GM18526 (cell line): ENCODE measurements around the gene IGSF23.

ENCODE experiments used
- POLR2A ChIP-seq: IDR thresholded peaks from 3 replicates; pipeline ENCODE4 v1.6.1; 2011; ENCODE audit not compliant: insufficient read length; ENCODE audit errors: extremely low read depth

Gene IGSF23

DNA sequence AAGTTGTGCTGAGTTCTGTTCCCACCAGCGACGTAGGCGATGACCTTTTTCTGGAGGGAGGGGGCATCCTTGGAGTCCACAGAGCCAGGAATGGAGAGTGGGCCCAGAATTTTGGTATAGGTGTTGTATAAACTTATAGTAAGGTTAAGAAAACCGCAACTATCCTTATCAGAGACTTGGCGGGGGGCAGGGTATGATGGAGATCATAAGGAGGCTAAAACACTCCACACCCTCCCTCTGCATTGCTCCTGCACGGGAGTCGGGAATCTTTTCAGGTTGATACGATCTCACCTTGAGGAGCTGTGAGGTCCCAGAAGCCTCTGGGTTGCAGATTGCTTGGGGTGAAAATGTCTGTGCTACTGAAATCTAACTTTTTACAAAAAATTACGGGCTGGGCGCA, 51.6 kb downstream of the IGSF23 start:
- TF ChIP-seq POLR2A, result no peak

DNA sequence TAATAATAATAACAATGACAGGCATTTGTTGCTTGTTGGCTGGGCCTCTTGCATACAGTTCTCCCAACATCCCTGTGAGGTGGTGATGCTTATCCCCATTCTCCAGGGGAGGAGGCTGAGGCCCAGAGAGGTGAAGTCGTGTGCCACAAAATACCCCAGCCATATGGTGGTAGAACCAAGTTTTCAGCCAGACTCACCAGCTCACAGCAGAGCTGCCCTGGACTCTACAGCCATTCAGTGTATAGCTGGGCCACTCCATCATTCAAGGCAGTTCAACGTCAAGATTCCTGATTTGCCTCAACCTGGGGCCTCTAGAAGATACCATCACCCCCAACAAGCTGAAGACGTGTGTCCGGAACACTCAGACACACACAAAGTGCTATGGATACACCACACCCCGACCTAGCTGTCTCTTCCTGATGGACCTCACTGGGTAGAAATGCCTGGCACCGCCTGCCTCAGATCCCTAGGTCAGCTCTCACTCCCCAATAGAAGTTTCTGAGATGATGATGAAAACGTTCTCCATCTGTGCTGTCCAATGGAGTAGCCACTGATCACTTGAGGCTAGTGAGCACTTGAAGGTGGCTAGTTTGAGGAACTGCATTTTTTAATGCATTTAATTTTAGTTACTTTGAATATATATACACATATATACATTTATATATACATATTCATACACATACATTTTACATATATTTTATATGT, 53.6 kb downstream of the IGSF23 start:
- TF ChIP-seq POLR2A, result no peak

DNA sequence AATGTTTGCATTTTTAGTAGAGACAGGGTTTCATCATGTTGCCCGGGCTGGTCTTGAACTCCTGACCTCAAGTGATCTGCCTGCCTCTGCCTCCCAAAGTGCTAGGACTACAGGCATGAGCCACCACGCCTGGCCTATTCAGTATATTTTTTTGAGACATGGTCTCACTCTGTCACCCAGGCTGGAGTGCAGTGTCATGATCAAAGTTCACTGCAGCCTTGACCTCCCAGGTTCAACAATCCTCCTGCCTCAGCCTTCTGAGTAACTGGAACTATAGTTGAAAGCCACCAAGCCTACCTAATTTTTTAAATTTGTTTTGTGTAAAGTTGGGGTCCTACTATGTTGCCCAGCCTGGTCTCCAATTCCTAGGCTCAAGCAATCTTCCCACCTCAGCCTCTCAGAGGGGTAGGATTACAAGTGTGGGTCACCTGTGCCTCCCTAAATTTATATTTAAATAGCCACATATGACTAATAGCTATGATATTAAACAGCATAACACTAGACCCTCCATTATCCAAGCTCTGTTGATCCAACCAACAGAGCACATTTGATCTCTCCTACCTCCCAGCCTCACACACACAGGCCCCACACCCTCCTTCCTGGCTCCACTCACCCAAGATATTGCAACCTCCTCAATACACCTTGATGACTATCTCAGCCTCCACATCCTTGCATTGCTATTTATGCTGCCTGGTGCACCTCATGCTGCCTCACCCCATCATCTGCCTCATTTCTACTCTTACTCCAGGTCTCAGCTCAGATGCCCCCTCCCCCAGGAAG, 55.8 kb downstream of the IGSF23 start:
- no peak for TF ChIP-seq POLR2A

DNA sequence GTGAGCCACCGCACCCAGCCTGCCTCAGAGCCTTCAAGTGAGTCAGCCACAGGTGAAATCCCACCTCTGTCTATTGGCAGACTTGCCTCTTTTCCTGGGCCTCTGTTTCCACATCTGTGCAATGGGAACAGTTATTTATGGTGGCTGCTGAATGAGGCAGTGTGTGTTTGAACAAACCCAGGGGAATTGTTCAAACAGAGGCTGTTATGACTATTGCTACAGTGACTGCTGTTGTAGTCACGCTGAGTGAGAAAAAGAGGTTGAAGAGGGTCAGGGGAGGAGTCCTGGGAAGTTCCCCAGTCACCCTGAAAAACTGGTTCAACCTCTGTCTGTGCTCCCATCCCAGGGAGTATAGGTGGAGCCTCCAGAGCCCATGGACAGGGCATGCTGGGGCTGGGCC, 58.0 kb downstream of the IGSF23 start, which contains the start of gene CEACAM19:
TSS of gene CEACAM19 (plus strand) at position 83 of the 400 bp plus-strand sequence. CDS start 450 bp downstream, outside the sequence.
- no peak for TF ChIP-seq POLR2A

DNA sequence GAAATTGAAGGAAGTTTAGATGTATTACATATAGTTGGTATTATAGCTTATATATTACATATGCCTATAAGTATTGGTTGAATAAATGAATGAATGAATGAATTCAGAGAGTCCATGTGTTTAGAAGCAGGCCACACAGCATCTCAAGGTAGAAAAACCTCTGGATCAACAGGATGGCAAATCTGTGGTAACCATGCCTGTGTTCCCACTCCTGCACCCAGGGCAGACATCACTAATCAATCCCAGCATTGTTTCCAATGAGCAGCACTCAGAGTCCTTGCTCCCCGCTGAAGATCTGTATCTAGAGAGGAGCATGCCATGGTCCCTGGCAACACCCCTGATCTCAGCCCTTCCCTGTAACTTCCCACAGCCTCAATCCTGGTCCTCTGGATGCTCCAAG, 58.9 kb downstream of the IGSF23 start:
- TF ChIP-seq POLR2A, result no peak

DNA sequence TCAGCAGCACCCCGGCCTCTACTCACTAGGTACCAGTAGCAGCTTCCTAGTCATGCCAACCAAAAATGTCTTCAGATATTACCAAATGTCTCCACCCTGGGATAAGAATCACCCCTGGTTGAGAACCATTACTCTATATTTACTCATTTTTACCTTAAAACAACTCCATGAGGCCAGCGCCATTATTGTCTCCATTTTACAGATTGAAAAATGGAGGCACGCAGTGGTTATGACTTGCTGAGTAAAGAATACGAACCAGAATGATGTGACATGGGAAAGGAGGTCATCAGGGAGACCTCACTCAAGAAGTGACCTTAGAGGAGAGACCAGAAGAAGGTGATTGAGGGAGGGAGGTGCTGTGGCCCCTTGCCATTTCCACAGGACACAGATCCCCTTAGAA, 60.1 kb downstream of the IGSF23 start:
- TF ChIP-seq POLR2A, result no peak

DNA sequence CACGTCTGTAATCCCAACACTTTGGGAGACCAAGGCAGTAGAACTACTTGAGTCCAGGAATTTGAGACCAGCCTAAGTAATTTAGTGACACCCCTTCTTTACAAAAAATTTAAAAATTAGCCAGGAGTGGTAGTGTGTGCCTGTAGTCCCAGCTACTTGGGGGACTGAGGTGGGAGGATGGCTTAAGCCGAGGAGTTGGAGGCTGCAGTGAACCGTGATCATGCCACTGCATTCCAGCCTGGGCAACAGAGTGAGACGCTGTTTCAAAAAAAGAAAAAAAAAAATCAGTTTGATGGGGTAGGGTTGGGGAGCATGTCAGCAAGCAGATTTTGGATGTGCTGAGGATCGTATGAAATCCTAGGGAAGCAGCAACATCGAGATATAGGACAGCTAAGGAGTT, 62.2 kb downstream of the IGSF23 start:
- TF ChIP-seq POLR2A, result no peak

DNA sequence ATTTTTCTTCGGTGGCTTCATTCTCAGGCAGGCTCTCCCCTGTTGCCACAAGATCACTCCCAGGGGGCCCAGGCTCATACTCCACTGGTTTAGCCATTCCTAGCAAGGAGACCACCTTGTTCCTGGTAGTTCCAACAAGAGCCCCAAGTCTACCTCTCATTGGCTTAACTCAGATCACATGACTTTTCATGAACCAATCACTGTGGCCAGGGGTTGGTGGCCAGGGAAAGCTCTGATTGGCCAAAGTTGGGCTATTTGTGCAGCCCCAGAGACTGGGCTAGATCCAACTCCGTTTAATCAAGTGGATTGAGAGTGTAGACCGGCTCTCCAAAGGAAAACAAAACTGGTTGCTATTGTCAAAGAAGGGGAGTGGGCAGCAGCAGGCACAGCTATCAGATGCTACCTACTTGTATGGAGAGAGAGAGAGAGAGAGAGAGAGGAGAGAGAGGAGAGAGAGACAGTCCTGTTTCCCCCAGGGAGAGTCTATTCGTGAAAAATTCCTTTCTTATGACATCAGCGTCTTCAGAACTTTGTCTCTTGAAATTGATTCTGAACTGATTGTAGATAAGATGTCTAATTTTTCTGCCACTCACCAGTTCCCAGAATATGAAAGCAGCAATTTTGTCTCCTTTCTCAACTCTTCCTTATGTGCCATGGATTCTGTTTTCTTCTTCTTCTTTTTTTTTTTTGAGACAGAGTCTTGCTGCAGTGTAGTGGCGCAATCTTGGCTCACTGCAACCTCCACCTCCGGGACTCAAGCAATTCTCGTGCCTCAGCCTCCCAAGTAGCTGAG, 63.9 kb downstream of the IGSF23 start:
- TF ChIP-seq POLR2A, result no peak

DNA sequence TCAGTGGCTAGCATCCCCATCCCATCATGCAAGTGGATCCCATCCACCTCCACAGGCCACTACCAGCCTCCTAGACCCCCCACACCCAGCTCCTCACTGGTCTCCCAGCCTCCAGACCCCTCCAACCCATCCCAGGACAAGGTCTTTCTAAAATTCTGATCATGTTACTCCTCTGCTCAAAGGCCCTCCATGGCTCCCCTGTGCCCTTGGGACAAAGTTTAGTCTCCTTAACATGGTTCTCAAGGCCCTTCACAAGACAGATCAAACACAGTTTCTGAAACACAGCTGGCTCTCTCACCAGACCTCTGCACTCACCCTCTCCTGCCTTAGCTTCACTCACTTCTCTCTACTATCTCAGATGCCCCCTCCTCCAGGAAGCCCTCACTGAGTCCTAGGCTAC, 67.2 kb downstream of the IGSF23 start:
- TF ChIP-seq POLR2A, result no peak

DNA sequence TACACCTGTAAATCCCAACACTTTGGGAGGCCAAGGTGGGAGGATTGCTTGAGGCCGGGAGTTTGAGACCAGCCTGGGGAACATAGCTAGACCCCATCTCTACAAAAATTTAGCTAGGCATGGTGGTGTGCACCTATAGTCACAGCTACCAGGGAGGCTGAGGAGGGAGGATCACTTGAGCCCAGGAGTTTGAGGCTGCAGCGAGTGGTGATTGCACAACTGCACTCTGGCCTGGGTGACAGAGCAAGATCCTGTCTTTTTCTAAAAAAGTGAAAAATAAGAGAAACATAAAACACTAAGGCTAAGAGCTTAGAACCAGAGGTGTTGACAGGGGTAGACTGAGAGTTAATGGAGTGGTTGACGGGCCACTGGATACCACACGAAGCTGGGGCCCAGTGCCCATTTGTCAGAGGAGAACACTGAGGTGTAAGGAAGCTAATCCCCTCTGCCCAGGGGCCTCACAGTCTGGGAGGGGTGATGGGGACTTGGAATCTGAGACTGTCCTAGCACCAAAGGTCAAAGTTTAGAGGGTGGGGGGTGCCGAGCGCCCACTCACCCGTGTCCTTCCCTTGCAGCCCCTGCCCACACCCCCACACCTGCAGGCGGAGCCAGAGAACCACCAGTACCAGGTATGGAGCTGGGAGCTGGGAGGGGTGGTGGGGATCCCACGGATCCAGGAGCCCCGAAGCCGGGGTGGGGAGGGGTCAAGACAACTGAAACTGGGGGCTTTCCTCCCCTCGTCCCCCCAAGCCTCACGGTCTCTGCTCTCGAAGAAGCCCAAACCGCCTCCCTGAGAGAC, 68.8 kb downstream of the IGSF23 start:
- no peak for TF ChIP-seq POLR2A

DNA sequence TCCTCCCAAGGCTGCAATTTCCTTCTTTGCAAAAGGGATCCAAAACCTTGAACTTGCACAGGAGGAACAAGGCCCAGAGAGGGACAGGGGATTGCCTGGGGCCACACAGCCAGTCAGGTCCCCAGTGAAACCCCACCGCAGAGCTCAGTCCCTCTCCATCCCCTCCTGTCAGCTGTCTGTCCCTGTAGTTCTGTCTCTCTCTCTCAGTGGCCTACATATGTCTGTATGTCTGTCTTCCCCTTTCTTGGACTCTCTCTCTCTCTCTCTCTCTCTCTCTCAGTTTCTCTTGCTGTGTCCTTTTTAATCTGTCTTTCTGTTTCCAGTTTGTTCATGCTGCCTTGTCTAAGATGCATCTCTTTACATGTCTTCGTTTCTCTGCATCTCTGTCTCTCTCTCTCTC, 69.4 kb downstream of the IGSF23 start:
- no peak for TF ChIP-seq POLR2A

DNA sequence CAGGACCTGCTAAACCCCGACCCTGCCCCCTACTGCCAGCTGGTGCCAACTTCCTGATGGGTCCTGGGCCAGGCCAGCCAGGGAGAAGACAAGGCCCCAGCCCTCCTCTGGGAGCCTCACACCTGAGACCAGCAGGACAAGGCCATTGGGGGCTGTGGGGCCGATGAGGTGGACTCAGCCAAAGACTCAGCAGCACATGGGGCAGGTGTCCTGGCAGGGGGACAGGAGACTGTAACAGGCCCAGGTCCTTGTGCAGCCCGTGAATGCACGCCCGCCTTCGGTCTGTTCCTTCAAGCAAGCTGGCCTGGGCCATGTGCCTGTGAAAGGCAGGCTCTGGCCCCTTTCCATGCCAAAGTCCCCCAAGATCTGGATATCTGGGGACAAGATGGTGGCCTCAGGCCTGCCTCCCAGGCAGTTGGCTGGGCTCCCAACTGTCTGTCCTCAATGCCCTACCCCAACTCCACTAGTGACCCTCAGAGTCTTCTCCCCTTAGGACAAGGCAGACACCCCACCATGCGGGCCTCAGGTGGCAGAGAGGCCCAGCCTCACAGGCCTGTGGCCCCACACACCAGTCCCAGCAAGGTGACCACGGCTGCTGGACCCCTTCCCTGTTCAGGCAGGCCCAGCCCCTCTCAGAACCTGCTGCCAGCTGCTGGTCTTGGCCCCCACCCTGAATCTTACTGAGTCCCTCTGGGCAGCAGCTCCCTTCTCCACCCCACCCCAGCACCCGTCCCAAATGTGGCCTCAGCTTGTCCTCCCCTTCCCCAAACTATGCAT, 70.3 kb downstream of the IGSF23 start:
- no peak for TF ChIP-seq POLR2A

DNA sequence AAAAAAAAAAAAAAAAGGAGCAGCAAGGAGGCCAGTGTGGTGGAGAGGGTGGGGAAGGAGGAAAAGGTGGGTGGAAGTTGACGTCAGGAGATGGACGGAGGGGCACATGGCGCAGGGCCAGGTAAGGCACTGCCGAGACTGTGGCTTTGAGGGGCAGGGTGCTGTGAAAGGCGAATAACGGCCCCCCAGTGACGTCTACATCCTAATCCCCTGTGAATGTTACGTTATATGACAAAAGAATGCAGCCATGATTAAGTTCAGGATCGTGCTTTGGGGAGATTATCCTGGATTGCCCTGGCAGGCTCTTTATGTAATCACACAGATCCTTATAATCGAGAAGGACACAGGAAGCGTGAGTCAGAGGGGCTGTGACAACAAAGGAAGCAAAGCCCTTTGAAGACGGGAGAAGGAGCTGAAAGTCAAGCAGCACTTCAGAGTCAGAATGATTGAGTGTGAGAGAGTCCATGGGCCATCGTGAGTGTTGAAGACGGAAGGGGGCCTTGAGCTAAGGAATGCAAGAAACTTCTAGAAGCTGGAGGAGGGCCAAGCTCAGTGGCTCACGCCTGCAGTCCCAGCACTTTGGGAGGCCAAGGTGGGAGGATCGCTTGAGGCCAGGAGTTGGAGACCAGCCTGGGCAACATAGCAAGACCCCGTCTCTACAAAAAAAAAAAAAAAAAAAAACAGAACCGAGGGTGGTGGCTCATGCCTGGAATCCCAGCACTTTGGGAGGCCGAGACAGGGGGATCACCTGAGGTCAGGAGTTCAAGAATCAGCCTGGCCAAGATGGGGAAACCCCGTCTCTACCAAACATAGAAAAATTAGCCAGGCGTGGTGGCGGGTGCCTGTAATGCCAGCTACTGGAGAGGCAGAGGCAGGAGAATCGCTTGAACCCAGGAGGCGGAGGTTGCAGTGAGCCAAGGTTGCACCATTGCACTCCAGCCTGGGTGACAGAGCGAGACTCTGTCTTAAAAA, 71.8 kb downstream of the IGSF23 start:
- TF ChIP-seq POLR2A, result no peak

DNA sequence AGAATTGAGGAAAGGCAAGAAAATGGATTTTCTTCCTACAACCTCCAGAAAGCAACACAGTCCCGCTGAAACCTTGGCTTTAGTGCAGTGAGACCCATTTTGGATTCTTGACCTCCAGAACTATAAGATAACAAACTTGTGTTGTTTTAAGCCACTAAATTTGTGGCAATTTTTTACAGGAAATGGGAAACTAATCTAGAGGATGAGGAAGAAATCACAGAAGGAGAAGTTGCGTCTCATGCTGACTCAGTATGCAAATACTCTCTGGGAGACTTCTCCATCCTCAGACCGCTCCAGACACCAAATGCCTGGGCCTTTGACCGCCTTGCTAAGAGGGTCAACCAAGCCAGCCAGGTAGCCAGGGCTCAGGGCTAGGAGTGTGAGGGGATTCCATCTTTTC, 72.5 kb downstream of the IGSF23 start:
- TF ChIP-seq POLR2A, result no peak
